Measurements from ENCODE around the gene PTPRM.

The PTPRM gene

GRCh38 chr18:8117006-8117371 lies 549.9 kb downstream of the PTPRM start:
- DNase-seq (ENCODE audit: low spot score), result no peak

- no peak for DNase-seq (ENCODE audit: low spot score)
Measured at GRCh38 chr18:8121101-8121500, 554.0 kb downstream of the PTPRM start.

GRCh38 chr18:8121942-8122480 lies 554.9 kb downstream of the PTPRM start:
- DNase-seq (ENCODE audit: low spot score), result peak; percentile 88

- DNase-seq (ENCODE audit: low spot score), result peak; percentile 17
Measured at GRCh38 chr18:8124232-8125146, 557.4 kb downstream of the PTPRM start.

GRCh38 chr18:8130096-8130495 lies 563.0 kb downstream of the PTPRM start:
- no peak for DNase-seq (ENCODE audit: low spot score)

GRCh38 chr18:8133032-8133431 lies 565.9 kb downstream of the PTPRM start:
- no peak for DNase-seq (ENCODE audit: low spot score)

GRCh38 chr18:8133888-8134287 lies 566.8 kb downstream of the PTPRM start:
- no peak for DNase-seq (ENCODE audit: low spot score)

- DNase-seq (ENCODE audit: low spot score), result no peak
Measured at GRCh38 chr18:8139127-8139527, 572.0 kb downstream of the PTPRM start.

- DNase-seq (ENCODE audit: low spot score), result no peak
Measured at GRCh38 chr18:8139891-8140406, 572.8 kb downstream of the PTPRM start.

- no peak for DNase-seq (ENCODE audit: low spot score)
Measured at GRCh38 chr18:8140841-8141501, 573.9 kb downstream of the PTPRM start.

GRCh38 chr18:8142131-8142711 lies 575.1 kb downstream of the PTPRM start:
- DNase-seq (ENCODE audit: low spot score), result peak; percentile 22

GRCh38 chr18:8142932-8143331 lies 575.8 kb downstream of the PTPRM start:
- no peak for DNase-seq (ENCODE audit: low spot score)

- no peak for DNase-seq (ENCODE audit: low spot score)
Measured at GRCh38 chr18:8151181-8151580, 584.1 kb downstream of the PTPRM start.

GRCh38 chr18:8153887-8154583 lies 586.9 kb downstream of the PTPRM start:
- peak; percentile 79 for DNase-seq (ENCODE audit: low spot score)

- DNase-seq (ENCODE audit: low spot score), result peak; percentile 10
Measured at GRCh38 chr18:8162802-8163201, 595.7 kb downstream of the PTPRM start.

- no peak for DNase-seq (ENCODE audit: low spot score)
Measured at GRCh38 chr18:8163286-8163959, 596.3 kb downstream of the PTPRM start.

GRCh38 chr18:8165095-8165494 lies 598.0 kb downstream of the PTPRM start:
- no peak for DNase-seq (ENCODE audit: low spot score)

GRCh38 chr18:8167026-8167425 lies 599.9 kb downstream of the PTPRM start:
- peak; percentile 91 for DNase-seq (ENCODE audit: low spot score)

GRCh38 chr18:8167673-8168072 lies 600.6 kb downstream of the PTPRM start:
- no peak for DNase-seq (ENCODE audit: low spot score)

GRCh38 chr18:8169722-8170121 lies 602.6 kb downstream of the PTPRM start:
- no peak for DNase-seq (ENCODE audit: low spot score)

GRCh38 chr18:8174771-8175170 lies 607.7 kb downstream of the PTPRM start:
- DNase-seq (ENCODE audit: low spot score), result no peak

Data from kidney tubule cell (primary cell).